Thoracic aorta (tissue), 2 donors: ENCODE measurements around the gene CFAP65. TPM values are rescaled to one million over a fixed set of nuclear protein-coding genes. Genes with fewer than 3 reads are reported as not detected.

Experiments
- ATAC-seq: fragments of 150-250 bp; one replicate; pipeline ENCODE4 v1.8.0; 2017; ENCODE audit warnings: low read depth; ENCODE audit not compliant: insufficient number of reproducible peaks, low FRiP score
- DNase-seq: peaks from one replicate; pipeline ENCODE4 v3.0.0-alpha.2; 2020; ENCODE audit warnings: low spot score
- H3K27ac ChIP-seq, 2 donors: fragments of 200-600 bp; sonication (generic); 1 replicate in 1 of 2; 2 replicates in 1 of 2; pipeline ENCODE4 v1.5.1; 2016; ENCODE audit warnings: mild to moderate bottlenecking in 2 of 2, moderate library complexity in 2 of 2
- H3K27me3 ChIP-seq: fragments of 200-600 bp; sonication (generic); replicated peaks from 2 replicates; pipeline ENCODE4 v1.6.0; 2016; ENCODE audit warnings: mild to moderate bottlenecking; ENCODE audit not compliant: insufficient read depth
- H3K36me3 ChIP-seq: fragments of 200-600 bp; sonication (generic); one replicate; pipeline ENCODE4 v1.5.1; 2016
- H3K4me1 ChIP-seq, 2 donors: fragments of 200-600 bp; sonication (generic); 1 replicate in 1 of 2; 2 replicates in 1 of 2; pipeline versions ENCODE4 v1.5.1 to v1.6.0; 2016; ENCODE audit warnings: low read depth in 2 of 2, mild to moderate bottlenecking in 1 of 2; ENCODE audit not compliant: control insufficient read depth in 1 of 2
- H3K4me3 ChIP-seq: fragments of 200-600 bp; sonication (generic); 2 replicates; pipeline ENCODE4 v1.5.1; 2016; ENCODE audit warnings: mild to moderate bottlenecking
- H3K9me3 ChIP-seq: fragments of 200-600 bp; sonication (generic); 2 replicates; pipeline ENCODE4 v1.5.1; 2016
- total RNA-seq, 2 donors: library from RNA; depleted of rRNA; stranded (reverse); fragments of >200 nt; gene quantifications; one replicate each; pipeline versions ENCODE4 v1.1.0 to v1.2.3, GENCODE V29; 2016
- TF ChIP-seq, protein P1 (sequence below): fragments of 200-600 bp; sonication (generic); IDR thresholded peaks from one replicate; pipeline ENCODE4 v1.5.1; 2019; ENCODE audit warnings: antibody characterized with exemption

Gene CFAP65
- total RNA-seq, 2 donors from 2014 or later, result not detected

DNA sequence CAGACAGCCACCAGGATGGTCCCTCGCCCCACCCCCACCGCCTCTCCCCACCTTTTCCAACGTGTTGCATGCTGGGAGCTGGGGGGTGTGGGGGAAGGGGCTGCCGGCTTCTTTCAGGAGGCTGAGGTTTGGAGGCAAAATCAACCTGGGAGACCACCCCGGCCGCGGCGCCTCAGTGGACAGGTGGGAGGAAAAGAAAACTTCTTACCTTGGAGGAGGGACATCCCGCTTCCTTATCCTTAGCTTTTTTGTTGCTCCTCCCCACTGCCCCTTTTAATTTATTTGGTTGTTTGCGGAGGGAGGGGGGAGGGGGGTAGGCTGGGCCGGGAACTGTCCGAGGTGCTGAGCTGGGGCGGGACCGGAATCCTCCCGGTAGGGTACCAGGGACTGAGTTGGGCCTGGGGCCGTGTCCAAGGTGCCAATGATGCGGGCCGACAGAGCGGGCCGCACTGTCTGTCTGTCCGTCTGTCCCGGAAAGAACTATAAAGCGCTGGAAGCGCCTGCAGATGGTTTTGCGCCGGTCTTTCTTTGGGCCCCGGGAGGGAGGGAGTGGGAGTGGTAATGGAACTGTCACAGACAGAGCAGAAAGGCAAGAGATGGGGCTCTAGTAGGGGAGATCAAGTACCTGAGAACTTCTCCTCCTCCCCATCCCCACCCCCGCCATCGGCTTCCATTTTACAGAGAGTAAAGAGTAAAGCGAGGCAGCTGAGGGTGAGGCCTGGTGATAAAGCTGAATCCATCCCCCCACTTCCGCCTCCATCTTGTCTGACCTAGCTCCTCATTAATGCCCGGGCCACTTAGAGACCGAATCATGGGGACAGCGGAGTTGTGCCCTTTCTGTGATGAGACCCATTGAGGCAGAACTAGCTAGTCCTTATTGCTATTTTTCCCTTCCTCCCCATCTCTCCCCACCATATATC, 79.4 kb downstream of the CFAP65 start:
- peaks cover 21% of the 10 kb centered on the region for H3K27me3 ChIP-seq
- DNase-seq (no peak), ATAC-seq (no peak)
- TF ChIP-seq, protein P1, sequence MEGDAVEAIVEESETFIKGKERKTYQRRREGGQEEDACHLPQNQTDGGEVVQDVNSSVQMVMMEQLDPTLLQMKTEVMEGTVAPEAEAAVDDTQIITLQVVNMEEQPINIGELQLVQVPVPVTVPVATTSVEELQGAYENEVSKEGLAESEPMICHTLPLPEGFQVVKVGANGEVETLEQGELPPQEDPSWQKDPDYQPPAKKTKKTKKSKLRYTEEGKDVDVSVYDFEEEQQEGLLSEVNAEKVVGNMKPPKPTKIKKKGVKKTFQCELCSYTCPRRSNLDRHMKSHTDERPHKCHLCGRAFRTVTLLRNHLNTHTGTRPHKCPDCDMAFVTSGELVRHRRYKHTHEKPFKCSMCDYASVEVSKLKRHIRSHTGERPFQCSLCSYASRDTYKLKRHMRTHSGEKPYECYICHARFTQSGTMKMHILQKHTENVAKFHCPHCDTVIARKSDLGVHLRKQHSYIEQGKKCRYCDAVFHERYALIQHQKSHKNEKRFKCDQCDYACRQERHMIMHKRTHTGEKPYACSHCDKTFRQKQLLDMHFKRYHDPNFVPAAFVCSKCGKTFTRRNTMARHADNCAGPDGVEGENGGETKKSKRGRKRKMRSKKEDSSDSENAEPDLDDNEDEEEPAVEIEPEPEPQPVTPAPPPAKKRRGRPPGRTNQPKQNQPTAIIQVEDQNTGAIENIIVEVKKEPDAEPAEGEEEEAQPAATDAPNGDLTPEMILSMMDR, result no peak
- peaks cover 0 to 14% of the 10 kb centered on the region in 2 donors for H3K4me1 ChIP-seq
- no peak overlapping the region for H3K4me3 ChIP-seq
- no peaks in the 10 kb centered on the region for H3K36me3 ChIP-seq
- H3K27ac ChIP-seq, result no peak overlapping the region
- no peaks in the 10 kb centered on the region for H3K9me3 ChIP-seq

GRCh38 chr2:218961229-218961628, 80.1 kb downstream of the CFAP65 start:
- H3K27me3 ChIP-seq, result peaks cover 21% of the 10 kb centered on the region
- H3K36me3 ChIP-seq, result no peaks in the 10 kb centered on the region
- no peak overlapping the region for H3K4me3 ChIP-seq
- no peak for ATAC-seq
- TF ChIP-seq, protein P1, result no peak
- H3K27ac ChIP-seq, result no peak overlapping the region
- no peaks in the 10 kb centered on the region for H3K9me3 ChIP-seq
- peaks cover 0 to 14% of the 10 kb centered on the region in 2 donors for H3K4me1 ChIP-seq
- no peak for DNase-seq

- Histone ChIP-seq H3K4me1 (peaks cover 0 to 14% of the 10 kb centered on the region in 2 donors), H3K27me3 (peaks cover 21% of the 10 kb centered on the region), H3K9me3 (no peaks in the 10 kb centered on the region), H3K27ac (no peak overlapping the region), H3K4me3 (no peak overlapping the region), H3K36me3 (no peaks in the 10 kb centered on the region)
- ATAC-seq (no peak), DNase-seq (no peak)
- TF ChIP-seq, protein P1, result no peak
Measured at GRCh38 chr2:218960309-218961165, 80.8 kb downstream of the CFAP65 start.

- no peak for ATAC-seq
- no peak overlapping the region for H3K27ac ChIP-seq
- no peaks in the 10 kb centered on the region for H3K9me3 ChIP-seq
- TF ChIP-seq, protein P1, result no peak
- no peaks in the 10 kb centered on the region for H3K36me3 ChIP-seq
- no peak for DNase-seq
- H3K4me1 ChIP-seq, result peaks cover 0 to 14% of the 10 kb centered on the region in 2 donors
- H3K27me3 ChIP-seq, result peaks cover 21% of the 10 kb centered on the region
- H3K4me3 ChIP-seq, result peak overlapping the region; percentile 62
Measured at GRCh38 chr2:218959761-218960308, 81.5 kb downstream of the CFAP65 start.
